Glutamatergic neuron (in vitro differentiated cells): Measurements from ENCODE around the gene PARP2. TPM values are rescaled to one million over a fixed set of nuclear protein-coding genes. Genes with fewer than 3 reads are reported as not detected.

Source experiments
- DNase-seq: peaks from one replicate; pipeline ENCODE4 v3.0.0; 2022
- H3K27ac Mint-ChIP-seq: one replicate; pipeline ENCODE4 v1.8.0; 2020; ENCODE audit warnings: mild to moderate bottlenecking, mixed read lengths, inconsistent platforms; ENCODE audit not compliant: unreplicated experiment
- H3K27me3 Mint-ChIP-seq: one replicate; pipeline ENCODE4 v1.8.0; 2020; ENCODE audit warnings: mild to moderate bottlenecking, moderate library complexity, mixed read lengths, inconsistent platforms; ENCODE audit not compliant: unreplicated experiment
- H3K36me3 Mint-ChIP-seq: one replicate; pipeline ENCODE4 v1.8.0; 2020; ENCODE audit warnings: mild to moderate bottlenecking, mixed read lengths, inconsistent platforms; ENCODE audit not compliant: unreplicated experiment
- H3K4me1 Mint-ChIP-seq: one replicate; pipeline ENCODE4 v1.8.0; 2020; ENCODE audit warnings: mild to moderate bottlenecking, low read depth, mixed read lengths, inconsistent platforms; ENCODE audit not compliant: unreplicated experiment
- H3K4me3 Mint-ChIP-seq: one replicate; pipeline ENCODE4 v1.8.0; 2020; ENCODE audit warnings: mild to moderate bottlenecking, mixed read lengths, inconsistent platforms; ENCODE audit not compliant: unreplicated experiment
- H3K9me3 Mint-ChIP-seq: one replicate; pipeline ENCODE4 v1.8.0; 2020; ENCODE audit warnings: mild to moderate bottlenecking, moderate library complexity, mixed read lengths, inconsistent platforms; ENCODE audit not compliant: unreplicated experiment
- CTCF ChIP-seq: fragments of 200-600 bp; sonication (generic); IDR thresholded peaks from one replicate; pipeline ENCODE4 v1.5.0; 2021; ENCODE audit not compliant: partially characterized antibody, unreplicated experiment
- total RNA-seq: library from RNA; stranded (reverse); fragmentation: NEBNext Ultra II Directional; extraction: Animal tissue kit (Norgen Biotek cat#: 25700); gene quantifications from one replicate; pipeline ENCODE4 v1.2.1, GENCODE V29; 2021; ENCODE audit not compliant: unreplicated experiment

The PARP2 gene
- total RNA-seq, 1 donor from 2014 or later: 33.9 TPM

GRCh38 chr14:20327005-20327869 lies 16.2 kb upstream of the PARP2 start:
- no peak for DNase-seq
- peak overlapping the region; percentile 13 for H3K4me3 Mint-ChIP-seq
- peak; percentile 78 for TF ChIP-seq CTCF
- H3K9me3 Mint-ChIP-seq: no peaks in the 10 kb centered on the region
- no peaks in the 10 kb centered on the region for H3K27me3 Mint-ChIP-seq
- H3K36me3 Mint-ChIP-seq: no peaks in the 10 kb centered on the region
- peaks cover 14% of the 10 kb centered on the region for H3K4me1 Mint-ChIP-seq
- H3K27ac Mint-ChIP-seq: no peak overlapping the region

GRCh38 chr14:20328705-20329104 lies 14.7 kb upstream of the PARP2 start:
- no peak overlapping the region for H3K4me3 Mint-ChIP-seq
- no peak overlapping the region for H3K27ac Mint-ChIP-seq
- H3K4me1 Mint-ChIP-seq: peaks cover 17% of the 10 kb centered on the region
- peaks cover 5% of the 10 kb centered on the region for H3K27me3 Mint-ChIP-seq
- H3K9me3 Mint-ChIP-seq: no peaks in the 10 kb centered on the region
- DNase-seq: no peak
- TF ChIP-seq CTCF: no peak
- no peaks in the 10 kb centered on the region for H3K36me3 Mint-ChIP-seq

GRCh38 chr14:20329355-20329754 lies 14.1 kb upstream of the PARP2 start:
- H3K4me3 Mint-ChIP-seq: no peak overlapping the region
- H3K4me1 Mint-ChIP-seq: peaks cover 17% of the 10 kb centered on the region
- no peak for DNase-seq
- TF ChIP-seq CTCF: no peak
- H3K36me3 Mint-ChIP-seq: no peaks in the 10 kb centered on the region
- H3K9me3 Mint-ChIP-seq: no peaks in the 10 kb centered on the region
- H3K27me3 Mint-ChIP-seq: peaks cover 5% of the 10 kb centered on the region
- H3K27ac Mint-ChIP-seq: no peak overlapping the region

- DNase-seq: no peak
- TF ChIP-seq CTCF: no peak
- Mint-ChIP-seq H3K4me3 (peak overlapping the region; percentile 74), H3K27ac (peak overlapping the region; percentile 16), H3K4me1 (peaks cover 17% of the 10 kb centered on the region), H3K36me3 (no peaks in the 10 kb centered on the region), H3K9me3 (no peaks in the 10 kb centered on the region), H3K27me3 (peaks cover 6% of the 10 kb centered on the region)
These were observed 12.3 kb upstream of the PARP2 start for GRCh38 chr14:20331053-20331613.

GRCh38 chr14:20332431-20332787 lies 11.0 kb upstream of the PARP2 start:
- no peaks in the 10 kb centered on the region for H3K9me3 Mint-ChIP-seq
- H3K36me3 Mint-ChIP-seq: no peaks in the 10 kb centered on the region
- no peak for DNase-seq
- H3K27ac Mint-ChIP-seq: peak overlapping the region; percentile 98
- H3K4me3 Mint-ChIP-seq: peak overlapping the region; percentile 98
- H3K27me3 Mint-ChIP-seq: peaks cover 6% of the 10 kb centered on the region
- no peak for TF ChIP-seq CTCF
- H3K4me1 Mint-ChIP-seq: peaks cover 17% of the 10 kb centered on the region
